ENCODE measurements around the gene SLC23A2. TPM values are rescaled to one million over a fixed set of nuclear protein-coding genes. Genes with fewer than 3 reads are reported as not detected.

The SLC23A2 gene
- total RNA-seq, 1 donor from 2014 or later: 27.1 TPM

- no peak for TF ChIP-seq CTCF (conservative IDR thresholded peaks at IDR 0.05)
- H3K27me3 Mint-ChIP-seq (ENCODE audit: low read depth): peaks cover 9% of the 10 kb centered on the region
- H3K4me3 Mint-ChIP-seq: peak overlapping the region; percentile 96
- H3K36me3 Mint-ChIP-seq (ENCODE audit: low read depth): no peaks in the 10 kb centered on the region
- DNase-seq (ENCODE audit: low read depth, low spot score): no peak
- H3K4me1 Mint-ChIP-seq: peaks cover 46% of the 10 kb centered on the region
- H3K9me3 Mint-ChIP-seq: no peaks in the 10 kb centered on the region
- no peak overlapping the region for H3K27ac Mint-ChIP-seq (ENCODE audit: unreplicated experiment)
Measured at GRCh38 chr20:5002077-5002413, 735 bp upstream of the SLC23A2 start.

GRCh38 chr20:5000263-5001173 is 792 bp downstream of the SLC23A2 start:
- no peaks in the 10 kb centered on the region for H3K36me3 Mint-ChIP-seq (ENCODE audit: low read depth)
- H3K9me3 Mint-ChIP-seq: no peaks in the 10 kb centered on the region
- H3K27me3 Mint-ChIP-seq (ENCODE audit: low read depth): peaks cover 9% of the 10 kb centered on the region
- peak overlapping the region; percentile 69 for H3K27ac Mint-ChIP-seq (ENCODE audit: unreplicated experiment)
- H3K4me1 Mint-ChIP-seq: peaks cover 48% of the 10 kb centered on the region
- DNase-seq (ENCODE audit: low read depth, low spot score): peak; percentile 3
- TF ChIP-seq CTCF (conservative IDR thresholded peaks at IDR 0.05): no peak
- peak overlapping the region; percentile 96 for H3K4me3 Mint-ChIP-seq

GRCh38 chr20:4999788-5000187 is 1.5 kb downstream of the SLC23A2 start:
- Mint-ChIP-seq H3K4me3 (peak overlapping the region; percentile 96), H3K36me3 (ENCODE audit: low read depth) (no peaks in the 10 kb centered on the region), H3K9me3 (no peaks in the 10 kb centered on the region), H3K4me1 (peaks cover 54% of the 10 kb centered on the region), H3K27ac (ENCODE audit: unreplicated experiment) (no peak overlapping the region), H3K27me3 (ENCODE audit: low read depth) (peaks cover 9% of the 10 kb centered on the region)
- TF ChIP-seq CTCF (conservative IDR thresholded peaks at IDR 0.05): no peak
- no peak for DNase-seq (ENCODE audit: low read depth, low spot score)

- peak; percentile 36 for TF ChIP-seq CTCF (conservative IDR thresholded peaks at IDR 0.05)
- peaks cover 45% of the 10 kb centered on the region for H3K4me1 Mint-ChIP-seq
- no peak for DNase-seq (ENCODE audit: low read depth, low spot score)
- H3K27ac Mint-ChIP-seq (ENCODE audit: unreplicated experiment): no peak overlapping the region
- no peaks in the 10 kb centered on the region for H3K36me3 Mint-ChIP-seq (ENCODE audit: low read depth)
- peaks cover 4% of the 10 kb centered on the region for H3K27me3 Mint-ChIP-seq (ENCODE audit: low read depth)
- peak overlapping the region; percentile 82 for H3K4me3 Mint-ChIP-seq
- no peaks in the 10 kb centered on the region for H3K9me3 Mint-ChIP-seq
Measured at GRCh38 chr20:4998160-4998651, 3.1 kb downstream of the SLC23A2 start.

- H3K4me1 Mint-ChIP-seq: peaks cover 40% of the 10 kb centered on the region
- no peaks in the 10 kb centered on the region for H3K36me3 Mint-ChIP-seq (ENCODE audit: low read depth)
- peaks cover 4% of the 10 kb centered on the region for H3K27me3 Mint-ChIP-seq (ENCODE audit: low read depth)
- no peak for DNase-seq (ENCODE audit: low read depth, low spot score)
- H3K4me3 Mint-ChIP-seq: no peak overlapping the region
- TF ChIP-seq CTCF (conservative IDR thresholded peaks at IDR 0.05): no peak
- H3K9me3 Mint-ChIP-seq: no peaks in the 10 kb centered on the region
- H3K27ac Mint-ChIP-seq (ENCODE audit: unreplicated experiment): no peak overlapping the region
Measured at GRCh38 chr20:4997222-4997621, 4.1 kb downstream of the SLC23A2 start.

All from neural crest cell (in vitro differentiated cells).